ENCODE results near the gene TBC1D23. TPM values are rescaled to one million over a fixed set of nuclear protein-coding genes. Genes with fewer than 3 reads are reported as not detected.

TBC1D23 gene
- total and polyA plus RNA-seq, 9 donors = 20.1 to 52.7 (median 36.9) TPM

DNA sequence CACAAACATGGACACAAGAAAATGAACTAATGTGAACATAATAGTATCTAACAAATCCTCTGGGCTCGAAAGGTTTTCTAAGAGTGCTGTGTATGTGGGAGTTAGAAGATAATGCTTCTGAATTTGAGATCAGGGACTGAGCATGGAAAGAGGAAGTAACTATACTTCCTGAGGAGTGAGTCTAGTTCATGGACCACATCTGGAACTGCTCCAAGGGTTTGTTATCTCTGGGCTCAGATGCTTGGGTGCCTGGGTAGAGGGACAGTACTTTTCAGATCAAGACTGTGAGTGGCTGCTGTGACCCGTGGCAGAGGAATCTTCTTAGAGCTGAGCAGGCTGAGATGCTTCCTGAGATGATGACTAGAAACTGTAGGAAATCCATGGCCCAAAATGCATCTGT, 28.5 kb downstream of the TBC1D23 start:
- no peaks in the 10 kb centered on the region for H3K9me3 ChIP-seq
- WGBS, 3 donors = 73 to 76% (median 75%) methylated on average over 2 of the region's 2 CpGs

GRCh38 chr3:100295089-100295488, 34.3 kb downstream of the TBC1D23 start:
- 88 to 98% (median 97%) methylated on average over 1 of the region's 1 CpG for WGBS, 3 donors
- intact Hi-C loops (cut with DNase I) = no loop called here
- Histone ChIP-seq H3K4me1 (ENCODE audit: insufficient read depth) (no peaks in the 10 kb centered on the region), H3K27me3 (no peaks in the 10 kb centered on the region), H3K9me3 (no peaks in the 10 kb centered on the region), H3K27ac (no peak overlapping the region), H3K36me3 (no peaks in the 10 kb centered on the region), H3K4me3 (no peak overlapping the region)
- TF ChIP-seq EP300 (IDR thresholded peaks at IDR 0.05) = no peak
- no peak for TF ChIP-seq CTCF (IDR thresholded peaks at IDR 0.05)
- no peak for TF ChIP-seq POLR2A (IDR thresholded peaks at IDR 0.05)
- no peak for DNase-seq

More for the DNA sequence above, 28.5 kb downstream of the TBC1D23 start:
- no peak for TF ChIP-seq POLR2A (IDR thresholded peaks at IDR 0.05)
- no peak for TF ChIP-seq EP300 (IDR thresholded peaks at IDR 0.05)
- TF ChIP-seq CTCF (IDR thresholded peaks at IDR 0.05) = no peak
- H3K4me1 ChIP-seq (ENCODE audit: insufficient read depth) = no peaks in the 10 kb centered on the region
- no peaks in the 10 kb centered on the region for H3K27me3 ChIP-seq
- no peaks in the 10 kb centered on the region for H3K36me3 ChIP-seq
- DNase-seq = no peak
- H3K4me3 ChIP-seq = no peak overlapping the region
- no peak overlapping the region for H3K27ac ChIP-seq
- intact Hi-C loops (cut with DNase I) = no loop called here

DNA sequence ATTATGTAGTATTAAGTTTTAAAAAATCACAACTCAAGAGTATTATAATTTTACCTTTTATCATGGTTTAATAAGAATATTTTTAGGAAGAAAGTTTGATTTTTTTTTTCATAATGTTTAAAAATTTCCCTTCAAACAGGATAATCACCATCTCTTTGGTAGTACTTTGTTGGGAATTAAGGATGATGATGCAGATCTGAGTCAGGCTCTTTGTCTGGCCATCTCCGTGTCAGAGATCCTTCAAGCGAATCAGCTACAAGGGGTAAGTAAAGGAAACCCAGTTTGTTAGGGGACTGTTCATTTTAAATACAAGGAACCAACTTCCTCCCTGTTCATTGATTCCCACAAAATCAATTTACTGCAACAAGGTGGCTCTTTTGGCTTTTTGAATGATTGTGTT, 37.0 kb downstream of the TBC1D23 start:
- intact Hi-C loops (cut with DNase I) = no loop called here
- no peak for DNase-seq
- Histone ChIP-seq H3K36me3 (no peaks in the 10 kb centered on the region), H3K4me1 (ENCODE audit: insufficient read depth) (no peaks in the 10 kb centered on the region), H3K27ac (no peak overlapping the region), H3K27me3 (no peaks in the 10 kb centered on the region), H3K4me3 (no peak overlapping the region), H3K9me3 (no peaks in the 10 kb centered on the region)
- TF ChIP-seq EP300 (IDR thresholded peaks at IDR 0.05) = no peak
- no peak for TF ChIP-seq POLR2A (IDR thresholded peaks at IDR 0.05)
- no peak for TF ChIP-seq CTCF (IDR thresholded peaks at IDR 0.05)
- 94 to 96% (median 94%) methylated on average over 2 of the region's 2 CpGs for WGBS, 3 donors

GRCh38 chr3:100299016-100299415, 38.2 kb downstream of the TBC1D23 start:
- no peak for DNase-seq
- intact Hi-C loops (cut with DNase I) = no loop called here
- TF ChIP-seq CTCF (IDR thresholded peaks at IDR 0.05) (no peak), POLR2A (IDR thresholded peaks at IDR 0.05) (no peak), EP300 (IDR thresholded peaks at IDR 0.05) (no peak)
- Histone ChIP-seq H3K27me3 (no peaks in the 10 kb centered on the region), H3K4me3 (no peak overlapping the region), H3K27ac (no peak overlapping the region), H3K4me1 (ENCODE audit: insufficient read depth) (no peaks in the 10 kb centered on the region), H3K9me3 (no peaks in the 10 kb centered on the region), H3K36me3 (no peaks in the 10 kb centered on the region)
- WGBS, 3 donors = 85 to 91% (median 89%) methylated on average over 4 of the region's 4 CpGs

DNA sequence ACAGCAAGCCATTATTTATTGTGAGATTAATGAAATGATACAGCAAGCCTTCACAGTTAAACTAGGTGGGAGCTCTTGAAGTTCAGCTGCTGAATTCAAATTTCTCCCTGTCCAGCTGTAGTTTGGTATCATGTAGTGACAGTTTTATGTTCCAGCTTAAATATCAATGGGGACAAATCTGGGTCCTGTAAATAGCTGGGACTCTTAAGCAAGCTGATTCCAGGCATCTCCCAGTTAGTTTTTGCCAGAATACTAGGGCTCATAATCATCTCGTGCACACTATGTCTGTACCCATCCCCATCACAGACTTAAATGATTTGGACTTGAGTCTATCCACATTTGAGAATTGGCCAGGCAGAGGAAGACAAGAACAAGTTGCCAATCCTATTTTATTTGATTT, 45.9 kb downstream of the TBC1D23 start:
- no peak for DNase-seq
- no peaks in the 10 kb centered on the region for H3K4me1 ChIP-seq (ENCODE audit: insufficient read depth)
- H3K27me3 ChIP-seq = no peaks in the 10 kb centered on the region
- H3K4me3 ChIP-seq = no peak overlapping the region
- TF ChIP-seq POLR2A (IDR thresholded peaks at IDR 0.05) (no peak), CTCF (IDR thresholded peaks at IDR 0.05) (no peak), EP300 (IDR thresholded peaks at IDR 0.05) (no peak)
- no peaks in the 10 kb centered on the region for H3K36me3 ChIP-seq
- WGBS, 3 donors = 86 to 90% (median 89%) methylated on average over 1 of the region's 1 CpG
- intact Hi-C loops (cut with DNase I) = no loop called here
- H3K27ac ChIP-seq = no peak overlapping the region
- H3K9me3 ChIP-seq = no peaks in the 10 kb centered on the region
